GM19372 (cell line): ENCODE data around the gene MYCN.
"Not testable (repeated sequence)": the region's sequence is repeated elsewhere in the genome, so short reads cannot be mapped to it uniquely, and the experiment has no call there.

Experiments
- ATAC-seq: cut with Tn5 transposase; IDR thresholded peaks from one replicate; pipeline ENCODE4 v1.9.1; 2021; ENCODE audit warnings: mild to moderate bottlenecking, low read depth, moderate library complexity; ENCODE audit not compliant: unreplicated experiment

Gene MYCN

DNA sequence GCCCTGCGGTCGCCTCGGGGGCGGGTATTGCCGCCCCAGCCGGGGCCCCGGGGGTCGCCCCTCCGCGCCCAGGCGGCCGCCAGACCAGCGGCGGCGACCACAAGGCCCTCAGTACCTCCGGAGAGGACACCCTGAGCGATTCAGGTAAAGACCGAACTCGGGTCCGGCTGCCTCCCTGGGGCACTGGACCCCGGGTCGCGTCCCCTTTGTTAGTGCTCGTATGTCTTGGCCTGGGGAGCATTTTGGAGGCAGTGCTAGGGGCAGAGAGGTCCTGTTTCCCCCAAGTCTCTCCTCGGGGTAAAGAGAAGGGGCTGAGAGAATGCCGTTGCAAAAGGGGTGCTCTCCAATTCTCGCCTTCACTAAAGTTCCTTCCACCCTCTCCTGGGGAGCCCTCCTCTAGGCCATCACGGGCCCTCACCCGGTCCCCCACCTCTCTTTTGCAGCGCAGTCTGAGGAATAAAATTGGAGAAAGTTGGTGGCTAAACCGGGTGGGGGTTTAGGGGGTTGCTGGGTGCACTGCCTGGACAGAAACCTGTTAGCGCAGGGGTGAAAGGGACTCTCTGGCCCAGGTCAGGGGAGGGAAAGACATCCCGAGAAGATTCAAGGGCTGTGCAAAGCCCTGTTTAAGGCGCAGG lies 2.5 kb downstream of the MYCN start:
- no peak for ATAC-seq

DNA sequence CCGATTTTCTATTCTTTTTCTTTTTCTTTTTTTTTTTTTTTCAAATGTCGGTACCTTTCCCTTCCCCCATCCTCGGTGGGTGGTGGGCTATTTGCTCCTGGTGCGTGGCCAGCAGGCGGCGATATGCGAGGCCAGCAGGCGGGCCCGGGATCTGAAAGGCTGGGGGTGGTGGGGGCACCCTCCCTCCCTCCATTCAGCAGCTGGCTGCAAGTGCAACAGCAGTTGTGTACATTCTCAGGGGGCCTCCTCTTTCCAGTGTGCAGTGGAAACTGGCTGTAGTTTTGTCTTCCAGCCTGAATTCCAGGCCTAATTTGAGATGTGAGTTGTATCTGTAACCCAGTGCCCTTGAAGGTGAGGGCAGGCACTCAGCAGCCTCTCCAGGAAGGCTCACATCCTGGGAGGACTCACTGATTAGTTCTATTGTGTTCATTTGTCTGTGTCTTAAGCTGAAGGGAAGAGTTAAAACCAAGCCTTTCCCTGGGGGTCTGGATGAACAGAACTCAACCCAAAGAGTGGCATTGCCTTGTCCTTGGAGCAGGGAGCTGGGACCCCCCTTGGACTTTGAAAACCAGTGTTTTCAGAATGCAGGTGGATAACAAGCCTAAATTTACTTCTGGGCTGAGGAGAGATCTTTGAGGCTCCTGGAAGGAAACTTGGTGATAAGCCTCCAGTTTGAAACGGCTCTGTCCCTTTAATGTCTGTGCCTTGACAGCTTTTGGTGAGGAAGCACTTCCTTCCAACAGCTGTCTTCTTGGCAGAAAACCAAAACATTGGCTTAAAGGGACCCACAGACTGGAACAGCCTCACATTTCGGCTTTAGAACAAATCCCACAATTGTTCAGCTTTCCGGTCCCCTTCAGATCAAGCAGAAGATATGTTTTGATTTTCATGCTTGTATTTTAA lies 3.3 kb downstream of the MYCN start:
- no peak for ATAC-seq

DNA sequence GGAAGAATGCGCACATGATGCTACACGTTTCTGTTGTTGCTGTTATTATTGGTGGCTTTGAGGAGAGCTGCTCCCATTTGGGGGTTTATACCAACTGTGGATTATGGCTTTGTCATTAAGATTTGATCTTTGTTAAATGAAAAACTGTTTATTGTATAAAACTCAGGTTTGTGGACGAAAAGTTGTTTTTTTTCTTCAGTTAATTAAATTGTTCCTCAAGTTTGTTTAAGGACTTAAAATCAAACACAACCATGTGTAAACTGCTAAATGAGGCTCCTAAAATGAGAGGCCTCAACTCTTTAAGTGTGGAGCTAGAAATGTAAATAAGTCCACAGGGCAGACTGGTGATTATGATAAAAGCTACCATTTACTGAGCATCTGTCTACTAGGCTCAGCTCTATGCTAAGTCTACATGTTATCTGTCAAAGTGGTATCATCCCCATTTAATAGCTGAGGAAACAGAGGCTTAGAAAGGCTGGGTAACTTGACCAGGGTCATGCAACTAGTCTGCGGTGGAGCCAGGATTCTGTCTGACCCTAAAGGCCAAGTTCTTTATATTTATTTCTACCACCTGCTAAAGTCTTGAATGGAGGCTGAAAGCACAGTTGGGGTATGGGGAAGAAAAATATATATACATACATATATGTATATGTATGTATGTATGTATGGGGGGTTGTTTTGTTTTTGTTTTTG lies 4.1 kb downstream of the MYCN start:
- no peak for ATAC-seq

DNA sequence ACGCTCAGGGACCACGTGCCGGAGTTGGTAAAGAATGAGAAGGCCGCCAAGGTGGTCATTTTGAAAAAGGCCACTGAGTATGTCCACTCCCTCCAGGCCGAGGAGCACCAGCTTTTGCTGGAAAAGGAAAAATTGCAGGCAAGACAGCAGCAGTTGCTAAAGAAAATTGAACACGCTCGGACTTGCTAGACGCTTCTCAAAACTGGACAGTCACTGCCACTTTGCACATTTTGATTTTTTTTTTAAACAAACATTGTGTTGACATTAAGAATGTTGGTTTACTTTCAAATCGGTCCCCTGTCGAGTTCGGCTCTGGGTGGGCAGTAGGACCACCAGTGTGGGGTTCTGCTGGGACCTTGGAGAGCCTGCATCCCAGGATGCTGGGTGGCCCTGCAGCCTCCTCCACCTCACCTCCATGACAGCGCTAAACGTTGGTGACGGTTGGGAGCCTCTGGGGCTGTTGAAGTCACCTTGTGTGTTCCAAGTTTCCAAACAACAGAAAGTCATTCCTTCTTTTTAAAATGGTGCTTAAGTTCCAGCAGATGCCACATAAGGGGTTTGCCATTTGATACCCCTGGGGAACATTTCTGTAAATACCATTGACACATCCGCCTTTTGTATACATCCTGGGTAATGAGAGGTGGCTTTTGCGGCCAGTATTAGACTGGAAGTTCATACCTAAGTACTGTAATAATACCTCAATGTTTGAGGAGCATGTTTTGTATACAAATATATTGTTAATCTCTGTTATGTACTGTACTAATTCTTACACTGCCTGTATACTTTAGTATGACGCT lies 5.8 kb downstream of the MYCN start:
- no peak for ATAC-seq

DNA sequence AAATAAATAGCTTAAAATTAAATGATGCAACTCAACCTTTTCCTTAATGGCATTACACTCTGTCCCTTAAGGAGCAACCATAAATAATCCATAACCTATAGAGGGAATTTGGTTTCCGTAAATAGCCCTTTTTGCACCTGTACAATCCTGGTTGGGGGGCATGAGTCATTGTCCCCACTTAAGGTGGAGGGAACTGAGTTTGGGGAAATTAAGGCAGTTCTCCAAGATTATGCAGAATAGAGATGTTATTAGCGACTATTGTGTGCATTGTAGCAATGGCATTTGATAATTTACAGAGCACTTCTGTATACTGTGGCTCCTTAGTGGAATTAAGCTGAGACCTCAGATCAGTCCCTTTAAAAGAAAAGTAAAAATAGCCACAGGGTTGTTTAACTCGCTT lies 6.6 kb downstream of the MYCN start:
- ATAC-seq: no peak

DNA sequence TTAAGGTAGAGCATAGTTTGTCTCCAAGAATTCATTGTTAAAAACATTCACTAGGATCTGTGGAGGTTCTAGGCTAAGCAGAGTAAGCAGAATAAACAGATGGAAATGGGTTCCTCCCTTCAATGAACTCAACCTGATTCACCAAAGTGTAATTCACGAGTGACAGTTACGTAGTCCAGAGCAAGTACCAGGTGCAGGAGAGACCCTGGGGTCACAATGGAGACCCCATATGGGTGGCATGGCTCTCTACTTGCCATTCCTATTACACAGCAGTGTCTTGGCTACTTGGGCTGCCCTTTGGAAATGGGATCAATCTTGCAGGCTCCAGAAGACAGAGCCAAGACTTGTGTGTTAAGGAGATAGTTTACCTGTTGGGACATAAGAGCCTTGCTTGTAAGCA lies 7.1 kb downstream of the MYCN start:
- ATAC-seq: no peak

DNA sequence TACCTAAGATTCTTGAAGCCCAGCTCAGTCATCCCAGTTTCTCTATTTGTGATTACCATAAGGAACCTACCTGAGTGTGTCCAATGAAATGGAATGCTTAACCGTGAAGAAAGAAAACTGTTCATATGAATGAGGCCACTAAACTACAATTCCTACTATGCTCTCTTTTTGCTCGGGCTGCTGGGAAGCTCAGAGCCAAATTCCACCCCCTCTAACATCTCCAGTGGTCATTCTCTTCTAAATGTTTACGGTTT lies 8.3 kb downstream of the MYCN start:
- ATAC-seq: no peak

DNA sequence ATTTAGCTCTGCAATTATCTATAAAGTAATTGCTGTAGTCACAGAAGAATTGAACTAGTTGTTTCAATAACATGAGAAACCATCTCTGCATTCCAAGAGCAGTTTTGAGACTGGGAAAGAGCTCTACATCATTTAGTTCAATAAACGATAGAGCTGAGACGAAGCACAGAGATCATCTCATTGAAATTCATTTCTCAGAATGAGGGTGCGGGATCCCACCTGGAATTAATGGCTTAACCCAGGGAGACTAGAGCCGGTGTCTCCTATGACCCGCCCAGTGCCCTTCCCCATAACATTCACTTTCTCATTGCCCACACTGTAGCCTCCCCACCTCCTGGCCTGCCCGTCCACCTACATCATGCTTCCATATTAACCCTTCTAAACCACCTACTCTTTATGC lies 8.8 kb downstream of the MYCN start:
- no peak for ATAC-seq

DNA sequence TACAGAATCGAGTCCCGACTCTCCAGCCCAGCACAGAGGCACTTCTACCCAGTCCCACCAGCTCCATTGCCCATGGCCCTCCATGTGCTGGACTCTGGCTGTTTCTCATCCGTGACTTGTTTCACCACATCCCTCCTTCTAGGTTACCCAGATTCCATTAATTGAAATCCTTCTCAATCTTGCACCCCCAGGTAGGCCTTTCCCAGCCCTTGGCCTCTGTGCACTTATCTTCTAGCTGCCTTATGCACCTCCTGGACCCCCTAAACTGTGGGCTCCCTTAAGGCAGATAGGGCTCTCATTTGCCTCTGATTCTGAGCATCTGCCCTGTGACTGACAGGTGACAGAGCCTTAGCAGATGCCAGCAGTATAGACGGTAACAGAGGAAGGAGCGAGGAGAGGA lies 9.2 kb downstream of the MYCN start:
- ATAC-seq: no peak

DNA sequence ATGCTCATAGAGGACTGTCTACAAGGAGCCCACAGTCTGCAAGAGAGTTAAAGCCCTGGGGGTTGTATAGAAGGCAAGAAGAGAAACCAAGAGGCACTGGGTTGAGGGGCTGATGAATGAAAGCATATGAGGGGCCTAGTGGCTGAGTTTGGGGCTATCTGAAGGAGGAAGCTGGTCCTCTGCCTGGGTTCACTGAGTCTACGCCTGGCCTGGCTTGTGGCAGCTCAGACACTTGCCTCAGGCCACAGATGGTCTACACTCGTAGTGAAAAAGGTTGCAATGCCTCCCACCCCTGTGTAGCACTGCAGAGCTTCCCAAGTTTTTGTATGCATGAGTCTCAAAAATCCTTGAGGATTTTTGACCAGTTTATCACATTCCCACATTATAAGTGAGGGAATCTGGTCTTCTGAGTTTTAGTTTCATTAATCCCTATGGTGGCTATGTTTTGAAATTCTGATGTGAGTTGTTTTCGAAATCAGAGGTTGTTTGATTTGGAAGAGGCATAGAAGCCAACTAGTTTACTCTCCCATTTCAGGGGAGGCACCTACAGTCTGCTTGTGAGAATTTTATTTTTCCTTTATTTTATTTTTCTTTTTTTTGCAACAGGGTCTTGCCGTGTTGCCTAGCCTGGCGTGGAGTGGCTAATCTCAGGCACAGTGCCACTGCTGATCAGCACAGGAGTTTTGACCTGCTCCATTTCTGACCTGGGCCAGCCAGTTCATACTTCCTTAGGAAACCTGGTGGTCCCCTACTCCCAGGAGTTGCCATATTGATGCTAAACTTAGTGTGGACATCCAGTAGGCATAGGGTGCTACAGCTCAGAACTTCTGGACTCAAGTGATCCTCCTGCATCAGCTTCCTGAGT lies 10.0 kb downstream of the MYCN start:
- ATAC-seq: no peak

DNA sequence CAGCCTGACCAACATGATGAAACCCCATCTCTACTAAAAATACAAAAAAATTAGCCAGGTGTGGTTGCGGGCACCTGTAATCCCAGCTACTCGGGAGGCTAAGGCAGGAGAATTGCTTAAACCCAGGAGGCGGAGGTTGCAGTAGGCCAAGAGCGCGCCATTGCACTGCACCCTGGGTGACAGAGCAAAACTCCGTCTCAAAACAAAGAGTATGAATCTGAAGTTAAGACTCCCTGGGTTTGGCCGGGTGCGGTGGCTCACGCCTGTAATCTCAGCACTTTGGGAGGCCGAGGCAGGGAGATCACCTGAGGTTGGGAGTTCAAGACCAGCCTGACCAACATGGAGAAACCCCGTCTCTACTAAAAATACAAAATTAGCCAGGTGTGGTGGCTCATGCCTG lies 11.6 kb downstream of the MYCN start:
- not testable (repeated sequence) for ATAC-seq

DNA sequence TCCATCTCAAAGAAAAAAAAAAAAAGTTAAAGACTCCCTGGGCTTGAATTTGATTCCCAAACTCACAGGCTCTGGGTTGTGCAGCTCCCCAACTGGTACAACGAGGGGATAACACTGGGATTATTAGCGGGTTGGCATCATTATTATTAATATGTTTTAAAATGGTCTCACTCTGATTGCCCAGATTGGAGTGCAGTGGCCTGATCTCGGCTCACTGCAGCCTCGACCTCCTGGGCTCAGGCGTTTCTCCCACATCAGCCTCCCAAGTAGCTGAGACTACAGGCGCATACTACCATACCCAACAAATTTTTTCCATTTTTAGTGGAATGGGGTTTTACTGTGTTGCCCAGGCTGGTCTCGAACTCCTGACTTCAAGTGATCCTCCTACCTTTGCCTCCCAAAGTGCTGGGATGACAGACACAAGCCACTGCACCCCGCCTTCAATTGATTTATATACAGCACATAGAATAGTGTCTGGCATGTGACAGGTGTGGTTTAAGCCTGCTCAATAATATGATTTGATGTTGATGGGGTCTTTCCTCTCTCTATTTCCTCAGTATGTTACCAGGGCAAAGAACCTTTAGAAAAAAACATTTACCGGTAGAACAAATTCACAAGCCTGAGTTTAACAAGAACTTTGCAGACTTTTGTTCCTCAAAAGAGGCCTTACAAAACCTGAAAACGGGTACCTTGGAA lies 12.2 kb downstream of the MYCN start:
- no peak for ATAC-seq

DNA sequence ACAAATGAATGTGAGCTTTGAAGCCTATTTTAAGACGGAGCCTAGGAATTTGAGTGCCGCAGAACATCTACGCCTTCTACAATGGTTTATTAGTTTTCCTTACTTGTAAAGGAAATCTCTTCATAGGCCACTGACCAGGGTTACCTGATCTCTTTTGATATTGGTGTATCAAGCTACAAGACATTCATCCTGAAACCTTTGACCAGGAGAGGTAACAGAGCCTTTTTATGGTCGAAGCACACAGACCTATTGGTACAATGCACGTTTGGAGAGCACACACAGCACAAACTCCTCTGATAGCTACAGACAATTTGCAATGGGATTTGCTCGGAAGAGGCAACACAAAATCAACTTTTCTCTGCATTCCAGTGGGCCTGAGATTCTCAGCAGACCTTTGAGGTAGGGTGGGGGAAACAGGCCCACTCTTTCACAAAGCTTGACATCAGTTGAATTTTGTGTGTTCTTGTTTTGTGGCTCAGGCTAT lies 12.8 kb downstream of the MYCN start:
- ATAC-seq: no peak

DNA sequence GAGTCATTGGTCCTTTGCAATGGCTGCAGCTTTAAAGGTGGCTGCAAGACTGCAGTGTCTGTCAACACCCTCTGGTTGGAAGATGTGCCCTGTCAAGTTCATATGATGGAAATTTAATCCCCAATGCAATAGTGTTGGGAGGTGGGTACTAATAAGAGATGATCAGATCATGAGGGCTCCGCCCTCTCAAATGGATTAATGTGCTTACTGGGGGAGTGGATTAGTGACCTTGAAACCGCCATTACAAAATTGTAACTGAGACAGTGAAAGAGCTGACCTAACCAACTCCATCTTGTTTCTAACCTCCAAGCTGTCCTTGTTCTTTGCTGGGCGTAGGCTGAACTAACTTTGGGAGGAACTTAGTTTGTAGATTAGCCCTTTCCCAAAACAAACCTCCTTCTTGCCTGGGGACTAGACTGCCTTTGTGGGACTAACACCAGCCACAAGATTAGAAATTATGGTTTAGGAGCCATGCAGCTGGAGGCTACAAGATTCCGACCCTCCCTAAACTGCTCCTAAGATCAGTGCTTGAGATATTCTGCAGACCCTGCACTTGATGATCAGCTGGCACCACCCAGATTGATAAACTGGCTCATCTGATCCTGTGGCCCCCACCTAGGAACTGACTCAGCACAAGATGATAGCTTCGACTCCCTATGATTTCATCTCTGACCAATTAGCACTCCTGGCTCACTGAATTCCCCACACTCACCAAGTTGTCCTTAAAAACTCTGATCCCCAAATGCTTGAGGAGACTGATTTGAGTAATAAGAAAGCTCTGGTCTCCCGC lies 13.7 kb downstream of the MYCN start:
- no peak for ATAC-seq

DNA sequence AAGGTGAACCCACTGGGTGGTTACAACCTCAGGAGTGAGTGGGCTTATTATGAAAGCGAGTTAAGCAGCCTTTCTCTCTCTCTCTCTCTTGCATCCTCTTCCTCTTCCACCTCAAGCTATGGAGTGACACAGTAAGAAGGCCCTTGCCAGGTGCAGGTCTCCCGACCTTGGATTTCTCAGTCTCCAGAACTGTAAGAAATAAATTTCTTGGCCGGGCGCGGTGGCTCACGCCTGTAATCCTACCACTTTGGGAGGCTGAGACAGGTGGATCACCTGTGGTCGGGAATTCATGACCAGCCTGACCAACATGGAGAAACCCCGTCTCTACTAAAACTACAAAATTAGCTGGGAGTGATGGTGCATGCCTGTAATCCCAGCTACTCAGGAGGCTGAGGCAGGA lies 14.4 kb downstream of the MYCN start:
- no peak for ATAC-seq

DNA sequence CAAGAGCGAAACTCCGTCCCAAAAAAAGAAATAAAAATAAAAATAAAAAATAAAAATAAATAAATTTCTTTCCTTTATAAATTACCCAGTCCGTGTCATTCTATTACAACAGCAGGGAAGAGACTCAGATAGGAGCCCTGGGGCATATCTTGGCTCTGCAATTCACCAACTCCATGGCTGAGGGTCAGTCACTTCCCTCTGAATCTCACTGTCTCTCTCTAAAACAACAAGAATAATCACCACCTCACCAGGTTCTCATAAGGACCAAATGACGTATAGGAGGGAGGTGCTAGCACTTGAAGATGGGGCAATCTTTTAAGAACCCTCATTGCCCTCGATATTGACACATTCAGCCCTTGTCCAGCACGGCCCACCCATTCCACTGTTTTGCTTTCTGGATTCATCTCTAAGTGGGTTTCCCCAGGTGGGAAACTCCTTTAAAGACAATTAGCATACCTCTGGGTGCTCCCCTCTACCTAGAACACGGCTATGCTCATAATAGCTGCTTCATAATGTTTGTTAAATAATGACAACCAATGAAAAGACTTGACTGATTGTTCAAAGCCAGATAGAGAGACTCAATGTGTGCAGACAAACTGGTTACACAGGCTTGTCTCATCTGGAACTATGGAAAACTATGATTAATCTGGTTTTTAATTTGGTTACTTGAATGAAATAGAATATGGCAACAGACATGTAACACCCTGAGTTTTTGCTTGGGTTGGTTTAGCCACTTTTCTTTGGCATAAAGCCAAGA lies 15.1 kb downstream of the MYCN start:
- no peak for ATAC-seq

DNA sequence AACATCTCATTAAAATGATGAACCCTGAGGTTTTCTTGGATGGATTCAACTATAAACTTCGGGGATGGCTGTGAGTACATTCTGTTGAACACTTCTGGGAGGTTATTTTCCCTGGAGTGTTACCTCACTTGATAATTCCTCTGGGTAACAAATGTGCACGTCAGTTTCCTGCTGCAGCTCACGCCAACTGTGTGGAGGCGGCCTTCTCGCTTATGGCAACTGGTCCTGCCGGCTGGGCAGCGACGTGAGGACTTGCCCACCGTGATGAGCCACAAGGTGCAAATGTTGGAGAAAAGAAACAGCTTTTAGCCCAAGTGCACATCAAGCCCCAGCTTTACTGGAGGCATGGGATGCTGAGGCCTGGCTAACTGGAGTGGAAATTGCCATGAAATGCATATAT lies 15.9 kb downstream of the MYCN start:
- ATAC-seq: no peak
